CD4-positive, alpha-beta T cell treated with Interleukin-15 for 4 hours (primary cell): Measurements from ENCODE around the gene TNRC18.
"Not testable (repeated sequence)": the region's sequence is repeated elsewhere in the genome, so short reads cannot be mapped to it uniquely, and the experiment has no call there.

ENCODE experiments used
- DNase-seq: peaks from one replicate; pipeline ENCODE4 v3.0.0-alpha.2; 2020; ENCODE audit warnings: low spot score

The TNRC18 gene

GRCh38 chr7:5315761-5316160 is 107.9 kb downstream of the TNRC18 start:
- DNase-seq = no peak

- DNase-seq = no peak
These were observed 108.8 kb downstream of the TNRC18 start for GRCh38 chr7:5314864-5315263.

DNA sequence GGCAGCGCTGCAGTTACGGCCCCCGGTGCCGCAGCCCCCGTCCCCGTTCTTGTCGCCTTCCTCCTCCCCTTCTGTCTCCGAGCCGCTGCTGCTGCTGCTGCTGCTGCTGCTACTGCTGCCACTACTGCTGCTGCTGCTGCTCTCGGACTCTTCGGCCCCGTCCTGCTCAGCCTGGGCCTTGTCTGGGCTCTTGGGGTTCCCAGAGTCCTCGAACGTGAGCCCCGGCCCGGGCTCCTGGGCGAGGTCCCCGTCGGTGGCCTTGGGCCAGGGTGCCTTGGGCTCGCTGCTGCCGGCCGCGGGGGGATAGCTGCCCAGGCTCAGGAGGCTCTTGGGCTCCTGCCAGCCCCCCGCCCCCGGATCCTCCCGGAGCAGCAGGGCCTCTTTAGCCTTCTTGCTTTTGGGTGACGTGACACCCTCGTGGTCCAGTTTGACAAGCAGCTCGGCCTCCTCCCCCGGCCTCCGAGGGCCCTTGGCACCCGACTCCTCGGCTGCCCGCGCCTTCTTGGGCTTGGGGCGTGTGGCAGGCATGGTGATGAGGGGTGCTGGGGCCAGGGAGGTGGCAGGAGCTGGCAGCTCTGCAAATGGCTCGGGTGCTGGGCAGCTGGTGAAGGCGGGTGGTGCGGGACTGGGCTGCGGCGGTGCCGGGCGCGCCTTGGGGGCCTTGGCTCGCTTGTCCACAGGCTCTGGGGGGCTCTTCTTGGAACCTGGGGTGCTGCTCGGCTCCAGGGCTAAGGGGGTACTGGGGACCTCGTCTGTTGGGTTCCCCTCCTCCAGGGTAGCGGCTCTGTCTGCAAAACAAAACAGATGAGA is 110.4 kb downstream of the TNRC18 start:
- DNase-seq = not testable (repeated sequence)

GRCh38 chr7:5312276-5313070 is 111.2 kb downstream of the TNRC18 start:
- not testable (repeated sequence) for DNase-seq

GRCh38 chr7:5310822-5311405 is 112.7 kb downstream of the TNRC18 start:
- no peak for DNase-seq

DNA sequence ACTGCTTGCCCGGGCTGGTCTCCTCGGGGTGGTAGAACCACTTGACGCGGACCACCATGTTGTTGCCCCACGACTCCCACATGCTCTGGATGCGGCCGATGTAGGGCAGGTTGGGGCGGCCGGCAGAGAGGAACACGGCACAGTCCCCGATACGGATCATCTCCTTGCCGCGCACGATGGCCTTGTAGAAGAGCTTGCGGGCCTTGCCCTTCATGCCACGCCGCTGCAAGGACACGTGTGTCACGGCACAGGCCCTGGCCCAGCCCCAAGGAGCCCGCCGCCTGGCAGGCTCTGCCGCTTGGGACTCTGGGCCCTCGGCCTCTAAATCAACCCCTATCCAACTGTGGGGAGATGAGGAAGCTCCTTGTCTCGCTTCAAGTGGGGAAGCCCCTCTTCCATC is 114.5 kb downstream of the TNRC18 start:
- DNase-seq = no peak

- not testable (repeated sequence) for DNase-seq
These were observed 116.2 kb downstream of the TNRC18 start for GRCh38 chr7:5307221-5308142.

DNA sequence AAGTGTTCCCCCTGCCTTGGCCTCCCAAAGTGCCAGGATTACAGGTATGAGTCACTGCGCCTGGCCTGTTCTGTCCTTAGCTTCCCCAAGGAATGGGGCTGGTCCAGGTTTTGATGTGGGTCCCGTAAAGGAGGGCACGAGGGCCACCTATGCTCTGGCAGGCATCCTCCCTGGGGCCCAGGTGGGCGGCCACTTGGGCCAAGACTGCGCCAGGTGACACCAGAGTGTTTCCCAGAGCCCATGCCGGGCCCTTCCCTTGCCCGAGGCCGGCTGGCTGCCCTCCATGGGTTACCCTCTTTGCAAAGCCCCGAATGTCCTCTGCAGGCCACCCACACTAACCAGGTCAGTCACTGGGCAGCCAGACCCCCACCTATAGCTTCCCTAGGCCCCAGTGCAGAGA is 118.6 kb downstream of the TNRC18 start:
- DNase-seq = not testable (repeated sequence)

- no peak for DNase-seq
These were observed 119.8 kb downstream of the TNRC18 start for GRCh38 chr7:5303591-5304505.

DNA sequence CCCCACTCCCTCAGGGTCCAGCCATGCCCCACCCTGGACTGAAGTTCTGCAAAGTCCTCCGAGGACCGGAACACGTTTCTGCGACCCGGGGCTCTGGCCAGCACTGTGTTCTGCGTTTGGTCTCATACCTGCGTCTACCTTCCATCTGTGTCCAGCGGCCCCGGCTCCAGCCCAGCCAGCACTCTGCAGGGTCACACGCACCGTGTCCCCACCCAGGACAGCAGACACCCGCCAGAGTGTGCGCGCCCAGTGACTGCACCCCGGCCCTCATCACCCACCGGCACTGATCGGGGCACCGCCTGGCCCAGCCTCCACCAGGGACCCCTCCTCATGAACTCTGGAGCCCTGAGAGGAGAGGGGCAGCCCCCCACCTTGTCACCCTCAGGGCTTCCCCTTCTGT is 120.6 kb downstream of the TNRC18 start:
- no peak for DNase-seq

DNA sequence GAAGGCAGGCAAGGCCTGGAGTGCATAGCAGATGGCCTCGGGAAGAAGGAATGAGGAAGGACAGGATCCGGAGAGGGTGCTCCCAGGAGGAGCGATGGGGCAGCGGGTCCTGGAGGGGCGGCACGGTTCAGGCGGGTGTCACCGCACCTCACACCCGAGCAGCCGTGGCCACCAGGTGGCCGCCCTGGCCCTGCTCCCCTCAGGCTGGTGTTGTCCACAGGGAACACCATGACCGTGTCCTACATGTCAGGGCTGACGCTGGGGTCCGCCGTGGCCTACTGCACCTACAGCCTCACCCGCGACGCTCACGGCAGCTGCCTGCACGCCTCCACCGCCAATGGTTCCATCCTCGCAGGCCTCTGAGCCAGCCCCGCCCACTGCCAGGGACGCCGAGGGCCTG is 121.1 kb downstream of the TNRC18 start:
- DNase-seq = no peak

- DNase-seq = no peak
These were observed 123.3 kb downstream of the TNRC18 start for GRCh38 chr7:5300366-5300765.

GRCh38 chr7:5296611-5297226 is 126.9 kb downstream of the TNRC18 start:
- peak; percentile 59 for DNase-seq

GRCh38 chr7:5296015-5296610 is 127.5 kb downstream of the TNRC18 start:
- peak; percentile 3 for DNase-seq

- DNase-seq = no peak
These were observed 128.3 kb downstream of the TNRC18 start for GRCh38 chr7:5295039-5296014.

DNA sequence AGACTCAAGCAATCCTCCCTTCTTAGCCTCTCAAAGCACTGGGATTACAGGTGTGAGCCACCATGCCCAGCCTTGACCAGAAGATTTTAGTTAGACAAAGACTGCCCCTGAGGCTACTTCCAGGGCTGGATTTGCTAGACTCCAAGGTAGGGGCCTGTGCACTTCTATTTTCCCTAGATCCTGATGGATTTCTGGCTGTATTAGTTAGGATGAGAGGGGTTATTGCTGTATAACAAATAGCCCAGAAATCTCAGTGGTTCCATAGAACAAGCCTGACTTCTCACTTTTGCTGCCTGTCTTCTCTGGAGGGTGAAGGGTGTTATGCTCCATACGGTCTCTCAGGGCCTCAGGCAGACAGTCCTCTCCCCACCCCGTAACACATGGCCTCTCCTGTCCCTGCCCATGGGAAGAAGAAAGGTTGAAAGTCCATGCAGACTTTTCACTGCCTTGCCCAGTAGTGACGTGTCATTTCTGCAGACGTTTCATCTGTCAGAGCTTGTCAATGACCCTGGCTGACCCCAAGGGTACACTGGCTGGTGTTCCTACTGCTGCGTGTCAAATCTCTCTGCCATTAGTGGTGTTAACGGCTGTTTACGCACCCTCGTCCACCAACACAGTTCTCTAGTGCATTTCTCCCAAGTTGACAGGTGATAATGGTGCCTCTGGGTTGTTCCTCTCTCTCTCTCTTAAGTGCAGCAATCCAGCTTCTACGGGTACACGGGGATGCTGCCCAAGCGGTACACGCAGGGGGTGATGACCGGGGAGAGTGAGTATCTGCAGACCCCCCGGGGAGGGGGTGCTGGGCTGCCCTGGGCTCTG is 129.3 kb downstream of the TNRC18 start:
- DNase-seq = no peak

- DNase-seq = not testable (repeated sequence)
These were observed 131.8 kb downstream of the TNRC18 start for GRCh38 chr7:5291711-5292335.
